Activated B cell treated with CpG ODN at 0.5 μM for 24 hours (primary cell): Measurements from ENCODE around the gene TUBB2A. TPM values are rescaled to one million over a fixed set of nuclear protein-coding genes. Genes with fewer than 3 reads are reported as not detected.

Experiments used
- ATAC-seq: fragments of 200-7000 bp; cut with Tn5 transposase; one replicate; pipeline ENCODE4 v1.10.0; 2021; ENCODE audit warnings: low read depth, mild to moderate bottlenecking, moderate library complexity
- CTCF ChIA-PET: fragments of 350-600 bp; sonication (Branson Sonifier 250); formaldehyde crosslinking; loops from one replicate; lab custom pipeline; 2021; ENCODE audit warnings: antibody characterized with exemption; lab: Charles Lee
- POLR2A ChIA-PET: fragments of 350-600 bp; sonication (Branson Sonifier 250); formaldehyde crosslinking; loops from one replicate; lab custom pipeline; 2021; ENCODE audit warnings: antibody characterized with exemption; lab: Charles Lee
- DNase-seq: peaks from one replicate; pipeline ENCODE4 v3.0.0; 2022
- H3K27ac Mint-ChIP-seq: one replicate; pipeline ENCODE4 v1.8.0; 2020; ENCODE audit warnings: mixed read lengths
- H3K27me3 Mint-ChIP-seq: one replicate; pipeline ENCODE4 v1.8.0; 2021; ENCODE audit warnings: mixed read lengths
- H3K36me3 Mint-ChIP-seq: one replicate; pipeline ENCODE4 v1.8.0; 2021; ENCODE audit warnings: low read depth, mixed read lengths
- H3K4me1 Mint-ChIP-seq: one replicate; pipeline ENCODE4 v1.8.0; 2021; ENCODE audit warnings: mixed read lengths
- H3K4me3 Mint-ChIP-seq: one replicate; pipeline ENCODE4 v1.8.0; 2020; ENCODE audit warnings: mild to moderate bottlenecking, mixed read lengths
- H3K9me3 Mint-ChIP-seq: one replicate; pipeline ENCODE4 v1.8.0; 2020; ENCODE audit warnings: mixed read lengths
- CTCF ChIP-seq: fragments of 200-600 bp; IDR thresholded peaks from one replicate; pipeline ENCODE4 v1.8.0; 2022; ENCODE audit warnings: antibody characterized with exemption, mild to moderate bottlenecking
- intact Hi-C: fragments of 100-400 bp; cut with micrococcal nuclease; formaldehyde crosslinking; loops from one replicate; pipeline ENCODE4 v1.15.1; 2024
- total RNA-seq: library from RNA; stranded (reverse); gene quantifications from 2 replicates; pipeline ENCODE4 v1.2.3, GENCODE V29; 2022

The TUBB2A gene
- total RNA-seq, 1 donor from 2014 or later: 3.3 TPM

DNA sequence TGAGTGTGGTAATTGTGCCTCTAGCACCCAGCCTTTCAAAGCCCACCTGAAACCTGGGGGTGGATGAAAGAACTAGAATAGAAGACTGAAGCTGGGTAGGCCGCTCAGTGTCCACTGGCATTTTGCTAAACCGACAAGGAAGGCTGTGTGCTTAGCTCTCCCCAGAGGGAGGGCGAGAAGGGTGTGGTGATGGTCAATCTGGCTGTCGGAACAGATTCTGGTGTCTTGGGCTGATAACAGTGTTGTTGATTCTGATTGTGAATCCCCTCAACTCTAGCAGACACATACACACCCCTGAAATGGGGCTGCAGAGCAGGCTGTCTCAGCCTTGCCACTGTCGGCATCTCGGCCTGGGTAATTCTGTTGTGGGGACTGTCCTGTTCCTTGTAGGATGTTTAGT lies 43.0 kb downstream of the TUBB2A start:
- intact Hi-C loops: no loop called here
- no peaks in the 10 kb centered on the region for H3K9me3 Mint-ChIP-seq
- peaks cover 46% of the 10 kb centered on the region for H3K36me3 Mint-ChIP-seq
- DNase-seq (no peak), ATAC-seq (no peak)
- no peak overlapping the region for H3K27ac Mint-ChIP-seq
- CTCF ChIA-PET: no interaction called here
- no peak for TF ChIP-seq CTCF
- peaks cover 13% of the 10 kb centered on the region for H3K4me1 Mint-ChIP-seq
- POLR2A ChIA-PET: no interaction called here
- H3K4me3 Mint-ChIP-seq: no peak overlapping the region
- H3K27me3 Mint-ChIP-seq: no peaks in the 10 kb centered on the region

DNA sequence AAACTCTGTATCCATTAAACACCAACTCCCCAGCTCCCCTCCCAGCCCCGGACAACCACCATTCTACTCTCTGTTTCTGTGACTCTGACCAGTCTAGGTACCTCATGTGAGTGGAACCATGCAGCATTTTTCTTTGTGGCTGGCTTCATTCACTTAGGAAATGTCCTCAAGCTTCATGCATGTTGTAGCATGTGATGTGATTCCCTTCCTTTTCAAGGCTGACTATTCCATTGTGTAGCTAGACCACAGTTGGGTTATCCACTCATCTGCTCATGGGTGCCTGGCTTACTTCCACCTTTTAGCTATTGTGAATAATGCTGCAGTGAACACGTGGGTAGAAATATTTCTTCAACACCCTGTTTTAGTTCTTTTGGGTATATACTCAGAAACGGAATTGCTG lies 47.6 kb downstream of the TUBB2A start:
- ChIA-PET POLR2A (no interaction called here), CTCF (no interaction called here)
- Mint-ChIP-seq H3K36me3 (peaks cover 80% of the 10 kb centered on the region), H3K9me3 (no peaks in the 10 kb centered on the region), H3K27me3 (no peaks in the 10 kb centered on the region), H3K4me1 (no peaks in the 10 kb centered on the region), H3K4me3 (no peak overlapping the region), H3K27ac (no peak overlapping the region)
- DNase-seq: no peak
- no peak for ATAC-seq
- intact Hi-C loops: no loop called here
- no peak for TF ChIP-seq CTCF

- TF ChIP-seq CTCF: no peak
- CTCF ChIA-PET: interaction anchor here (0.8 kb wide), 1 partner anchor 143 kb away, joined by 3 read pairs; no protein-coding TSS in a partner anchor
- H3K27ac Mint-ChIP-seq: no peak overlapping the region
- no peak overlapping the region for H3K4me3 Mint-ChIP-seq
- no peaks in the 10 kb centered on the region for H3K9me3 Mint-ChIP-seq
- ATAC-seq (no peak), DNase-seq (no peak)
- no peaks in the 10 kb centered on the region for H3K27me3 Mint-ChIP-seq
- H3K4me1 Mint-ChIP-seq: no peaks in the 10 kb centered on the region
- intact Hi-C loops: no loop called here
- POLR2A ChIA-PET: no interaction called here
- peaks cover 82% of the 10 kb centered on the region for H3K36me3 Mint-ChIP-seq
Measured at GRCh38 chr6:3108746-3109414, 48.5 kb downstream of the TUBB2A start.

Other genes starting within 250 kb of the TUBB2A start
- 51.7 and 56.1 TPM in 2 replicates for gene SERPINB6, start 186.0 kb downstream of the TUBB2A start, total RNA-seq
- gene NQO2, start 157.7 kb downstream of the TUBB2A start, total RNA-seq: 11.9 and 12.3 TPM in 2 replicates
- 20.5 and 21.8 TPM in 2 replicates for gene RIPK1, start 89.0 kb downstream of the TUBB2A start, total RNA-seq
- gene BPHL, start 38.8 kb downstream of the TUBB2A start, total RNA-seq: 10.5 and 11.0 TPM in 2 replicates
- not detected in 2 replicates for gene TUBB2B, start 70.1 kb upstream of the TUBB2A start, total RNA-seq
- 28.7 and 29.9 TPM in 2 replicates for gene PSMG4, start 101.4 kb upstream of the TUBB2A start, total RNA-seq